GM19238 (cell line): Measurements from ENCODE around the gene MAP2K3.
A peak's percentile ranks its signal among the peaks of the same experiment; 100 is the strongest.

ENCODE experiments used
- DNase-seq: peaks from one replicate; pipeline ENCODE4 v3.0.0; 2011; ENCODE audit warnings: low spot score; ENCODE audit not compliant: insufficient read length

Gene MAP2K3

DNA sequence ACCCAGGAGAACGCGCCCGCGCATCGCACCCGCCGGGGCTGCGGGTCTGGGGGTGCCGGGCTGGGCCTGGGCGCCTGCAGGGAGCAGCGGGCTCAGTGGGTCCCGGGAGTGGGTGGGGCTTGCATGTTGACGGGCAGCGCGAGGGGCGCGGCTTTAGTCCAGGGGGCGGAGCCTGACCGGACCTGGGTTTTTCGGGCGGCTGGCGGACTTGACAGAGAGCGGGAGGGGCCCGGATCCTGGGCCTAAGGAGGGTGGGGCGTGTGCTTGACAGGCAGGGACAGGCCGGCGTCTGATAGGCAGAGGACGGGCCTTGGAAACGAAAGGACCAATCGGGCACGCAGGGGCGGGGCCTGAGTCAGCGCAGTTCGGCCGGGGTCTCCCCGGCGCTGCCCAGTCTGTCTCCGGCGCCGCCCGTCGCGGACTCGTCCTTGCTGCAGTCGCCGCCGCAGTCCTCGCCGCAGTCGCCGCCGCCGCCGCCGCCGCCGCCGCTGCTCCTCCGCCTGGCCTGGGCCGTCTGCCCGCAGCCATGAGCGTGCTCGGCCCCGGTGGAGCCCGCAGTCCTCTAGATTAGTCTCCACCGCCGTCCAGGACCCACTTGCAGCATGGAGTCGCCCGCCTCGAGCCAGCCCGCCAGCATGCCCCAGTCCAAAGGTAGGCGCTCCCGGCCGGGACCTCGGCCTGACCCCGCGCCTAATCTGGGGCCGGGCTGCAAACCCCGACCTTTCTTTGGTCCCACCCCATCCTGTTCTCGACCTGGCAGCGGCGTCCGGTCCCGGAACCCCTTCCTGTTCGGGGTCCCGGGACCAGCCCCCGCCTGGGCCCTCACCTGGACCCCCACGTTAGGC, at the start of gene MAP2K3:
Gene MAP2K3, plus strand, starts transcription at position 393 of the 845 bp plus-strand sequence. Its CDS starts 210 bp downstream, at position 603.
- DNase-seq, result peak; percentile 98

DNA sequence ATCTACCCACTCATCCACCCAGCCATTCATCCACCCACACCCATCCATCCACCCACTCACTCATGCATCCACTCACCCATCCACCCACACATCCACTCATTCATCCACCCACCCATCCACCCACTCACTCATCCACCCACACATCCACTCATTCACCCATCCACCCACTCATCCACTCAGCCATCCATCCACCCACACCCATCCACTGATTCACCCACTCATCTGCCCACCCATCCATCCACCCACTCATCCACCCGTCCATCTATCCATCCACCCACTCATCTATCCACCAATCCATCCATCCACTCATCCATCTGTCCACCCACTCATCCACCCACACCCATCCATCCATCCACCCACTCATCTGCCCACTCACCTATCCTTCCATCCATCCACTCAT, 48.6 kb upstream of the MAP2K3 start:
- no peak for DNase-seq

DNA sequence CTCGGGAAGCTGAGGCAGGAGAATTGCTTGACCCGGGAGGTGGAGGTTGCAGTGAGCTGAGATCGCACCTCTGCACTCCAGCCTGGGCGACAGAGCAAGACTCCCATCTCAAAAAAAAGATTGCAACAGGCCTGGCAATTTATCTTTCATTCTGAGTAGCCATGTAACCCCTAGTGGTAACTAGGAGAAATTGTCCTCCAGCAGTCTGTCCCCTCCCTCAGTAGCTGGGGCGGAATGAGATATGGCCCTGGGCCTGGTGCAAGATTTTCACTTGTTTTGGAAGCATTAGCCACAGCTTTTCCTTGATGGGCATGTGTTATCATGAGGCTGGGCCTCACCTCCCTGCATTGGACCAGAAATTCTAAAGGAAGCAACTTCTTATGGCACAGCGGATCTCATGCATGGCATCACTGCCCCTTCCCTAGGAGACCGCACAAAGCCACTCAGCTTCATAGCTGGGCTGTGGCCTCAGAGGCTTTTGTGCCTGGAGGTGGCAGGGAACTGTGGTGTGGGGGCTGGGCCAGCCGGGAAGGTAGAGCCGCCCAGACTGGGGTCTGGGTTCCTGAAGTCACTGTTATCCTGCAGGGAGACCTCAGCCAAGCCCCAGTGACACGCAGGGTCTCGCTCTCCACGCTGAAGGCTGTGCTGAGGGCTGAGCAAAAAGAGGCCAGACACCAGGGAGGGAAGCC, 44.7 kb upstream of the MAP2K3 start:
- peak; percentile 48 for DNase-seq

DNA sequence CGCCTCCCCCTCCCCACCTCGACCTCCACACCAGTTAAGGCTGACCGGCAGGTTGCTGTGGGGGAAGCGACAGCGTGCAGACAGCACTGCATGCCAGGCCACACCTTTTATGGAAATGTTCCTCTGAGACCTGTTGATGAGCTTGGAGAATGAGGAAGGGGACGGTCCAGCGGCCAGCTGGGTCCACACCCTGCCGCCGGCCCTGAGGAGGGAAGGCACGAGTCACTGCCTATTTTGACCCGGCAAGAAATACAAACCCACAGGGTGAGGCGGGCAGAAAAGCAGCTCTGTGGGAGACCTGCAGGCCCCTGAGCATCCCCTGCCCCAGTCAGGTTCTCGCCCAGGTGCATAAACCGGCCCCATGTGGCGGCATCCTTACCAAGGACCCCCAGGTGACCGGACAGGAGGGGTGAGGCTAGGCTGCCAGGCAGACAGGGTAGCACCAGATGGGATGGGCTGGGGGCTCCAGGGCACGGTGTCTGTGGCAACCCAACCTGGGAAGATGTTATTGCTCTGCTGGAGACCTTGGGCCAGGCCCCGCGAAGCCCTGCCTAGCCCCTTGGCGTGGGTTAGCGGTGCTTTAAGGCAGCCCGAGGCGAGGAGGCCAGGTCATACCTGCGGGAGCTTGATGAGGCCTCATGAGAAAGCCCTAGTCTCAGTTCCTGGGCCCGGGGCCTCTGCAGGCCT, 44.0 kb upstream of the MAP2K3 start:
- DNase-seq, result no peak

DNA sequence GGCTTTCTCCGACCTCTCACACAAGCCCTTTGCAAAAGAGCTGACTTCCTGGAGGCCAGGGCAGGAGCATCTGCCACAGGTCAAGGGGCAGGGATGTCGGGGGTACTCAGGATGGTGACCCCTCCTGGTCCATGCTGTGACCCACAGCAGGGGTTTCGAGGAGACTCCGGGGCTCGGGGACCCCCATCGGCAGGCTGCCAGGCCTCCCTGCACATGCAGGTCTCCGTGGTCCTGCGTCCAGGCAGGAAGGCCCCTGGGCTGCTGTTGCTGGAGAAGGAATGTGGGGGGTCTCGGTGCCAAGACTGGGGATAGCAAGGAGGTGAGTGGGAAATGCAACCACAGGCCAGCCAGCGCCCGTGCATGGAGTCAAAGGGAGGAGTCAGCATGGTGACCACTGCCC, 42.9 kb upstream of the MAP2K3 start:
- no peak for DNase-seq

DNA sequence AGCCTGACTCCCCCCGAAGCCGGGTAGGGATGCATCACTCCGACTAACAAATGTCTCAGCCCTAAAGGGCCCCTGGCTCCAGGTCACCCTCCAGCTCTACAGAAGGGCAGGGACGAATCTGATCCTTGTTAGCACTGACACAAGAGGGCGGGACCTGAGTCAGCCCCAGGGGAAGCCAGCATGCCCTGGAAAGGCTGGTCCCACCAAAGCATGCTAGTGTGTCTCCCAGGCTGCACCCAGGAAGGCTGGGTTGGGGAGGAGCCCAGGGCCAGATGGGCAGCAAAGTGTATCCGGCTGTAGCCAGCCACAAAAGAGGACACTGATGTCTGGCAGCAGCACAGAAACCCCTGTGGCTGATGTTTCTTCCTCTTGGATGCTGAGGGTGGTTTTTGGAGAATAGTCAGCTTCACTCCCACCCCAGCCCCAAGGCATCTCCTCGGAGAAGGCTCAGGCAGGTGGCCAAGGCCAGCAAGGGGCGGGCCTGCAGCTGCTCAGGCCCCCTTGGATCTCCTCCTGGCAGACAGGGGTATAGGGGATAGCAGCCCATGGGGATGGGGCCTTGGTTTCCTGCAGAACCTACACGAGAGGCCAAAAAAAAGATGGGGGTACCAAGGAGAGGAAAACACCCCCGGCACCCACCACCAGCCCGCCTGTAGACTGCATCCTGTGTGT, 42.3 kb upstream of the MAP2K3 start:
- no peak for DNase-seq

DNA sequence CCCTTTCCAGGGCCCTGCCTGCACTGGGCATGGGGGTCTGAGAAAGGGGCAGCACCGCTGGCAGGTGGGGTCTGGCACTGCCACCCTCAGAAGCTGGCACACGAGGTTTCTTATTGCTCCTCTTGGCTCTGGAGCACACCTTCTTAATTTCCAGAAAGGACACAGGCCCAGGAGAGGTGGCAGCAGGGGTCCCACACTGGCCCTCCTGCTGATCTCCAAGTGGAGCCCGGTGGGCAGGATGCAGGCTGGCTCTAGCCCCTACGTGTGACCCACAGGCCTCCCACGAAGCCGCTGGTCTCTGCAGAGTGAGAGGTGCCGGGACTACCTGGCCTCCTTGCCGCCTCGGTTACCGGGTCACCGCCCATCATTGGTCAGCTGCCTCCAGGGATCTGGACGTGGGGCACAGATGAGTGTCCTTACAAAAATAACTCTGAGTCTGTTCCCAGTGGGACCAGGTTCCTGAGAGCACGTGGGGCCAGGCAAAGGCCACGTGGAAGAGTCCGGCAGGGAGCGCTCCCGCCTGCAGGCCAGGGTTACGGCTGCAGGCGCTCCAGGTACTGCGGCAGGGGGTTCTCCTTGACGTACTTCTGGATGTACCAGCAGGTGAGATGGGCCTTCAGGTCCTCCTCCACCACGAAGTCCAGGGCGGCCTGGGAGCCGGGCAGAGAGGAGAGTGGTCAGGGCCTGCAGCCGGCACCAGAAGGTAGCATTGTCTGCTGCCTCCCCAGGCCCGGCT, 41.6 kb upstream of the MAP2K3 start:
- no peak for DNase-seq

DNA sequence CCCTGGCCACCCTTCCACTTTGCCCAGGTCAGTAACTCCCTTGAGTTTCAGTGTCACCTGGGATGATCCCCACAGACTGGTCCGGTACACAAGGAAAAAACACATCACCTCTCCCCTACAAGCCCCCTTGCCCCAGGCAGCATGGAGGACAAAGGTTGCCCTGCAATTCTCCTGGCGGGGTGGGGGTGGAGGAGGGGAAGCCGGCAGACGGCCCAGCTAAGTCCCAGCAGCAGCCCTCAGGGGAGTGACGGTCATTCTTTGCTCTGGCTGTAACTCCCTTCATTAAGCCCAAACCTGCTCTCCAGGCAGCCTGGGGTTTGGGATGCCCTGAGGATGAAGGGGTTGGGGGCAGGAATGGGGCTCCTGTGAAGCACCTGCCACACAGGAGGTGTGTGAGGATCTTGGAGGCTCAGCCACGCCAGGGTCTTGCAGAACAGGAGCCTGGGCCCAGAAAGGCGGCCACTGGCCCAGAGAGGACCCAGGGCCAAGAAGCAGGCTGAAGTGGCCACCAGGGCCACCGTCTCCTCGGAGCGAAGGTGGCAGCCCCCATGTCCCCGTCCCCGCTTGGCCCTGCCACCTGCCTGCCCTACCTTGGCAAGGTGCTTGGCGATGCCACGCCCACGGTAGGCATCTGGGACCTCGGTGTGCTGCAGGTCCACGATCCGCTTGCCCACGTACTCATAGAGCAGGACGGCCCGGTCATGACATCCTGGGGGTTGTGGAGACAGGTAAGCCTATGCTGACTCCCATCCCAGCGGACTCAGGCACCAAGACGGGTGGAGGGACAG, 40.8 kb upstream of the MAP2K3 start:
- DNase-seq, result no peak

DNA sequence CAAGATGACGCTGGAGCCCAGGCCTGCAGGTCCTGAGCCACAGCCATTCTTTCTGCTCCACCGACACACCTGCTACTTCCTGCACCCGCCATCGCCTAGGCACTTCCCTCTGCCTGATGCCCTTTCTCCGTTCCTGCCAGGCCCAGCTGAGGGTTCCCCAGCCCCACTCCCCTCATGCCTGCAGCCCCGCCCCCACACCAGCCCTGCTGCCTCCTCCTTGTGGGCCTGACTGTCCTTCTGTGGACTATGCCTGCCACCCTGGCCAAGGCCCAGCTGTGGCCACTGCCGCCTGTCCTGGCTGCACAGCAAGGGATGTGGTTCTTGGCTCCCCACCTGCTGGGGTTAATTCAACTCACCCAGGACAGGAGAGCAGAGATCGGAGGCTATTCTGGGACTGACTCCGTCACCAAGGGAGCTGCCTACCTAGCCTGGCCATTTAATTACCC, 38.8 kb upstream of the MAP2K3 start:
- no peak for DNase-seq

DNA sequence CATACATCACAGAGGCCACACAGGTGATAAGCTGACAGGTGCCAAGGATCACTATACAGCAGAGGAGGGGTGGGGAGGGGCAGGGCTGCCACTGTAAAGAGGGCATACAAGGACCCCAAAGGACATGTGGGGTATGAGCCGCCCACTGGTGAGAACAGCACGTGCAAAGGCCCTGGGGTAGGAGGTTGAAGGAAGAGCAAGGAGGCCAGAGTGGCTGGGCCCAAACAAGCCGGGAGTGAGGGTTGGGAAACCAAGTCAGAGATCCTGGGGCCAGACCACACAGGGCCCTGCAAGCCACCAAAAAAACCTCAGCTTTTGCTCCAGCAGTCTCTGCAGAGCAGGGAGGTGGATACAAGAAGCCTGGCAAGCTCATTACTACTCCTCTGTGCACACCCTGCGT, 37.8 kb upstream of the MAP2K3 start:
- DNase-seq, result no peak

DNA sequence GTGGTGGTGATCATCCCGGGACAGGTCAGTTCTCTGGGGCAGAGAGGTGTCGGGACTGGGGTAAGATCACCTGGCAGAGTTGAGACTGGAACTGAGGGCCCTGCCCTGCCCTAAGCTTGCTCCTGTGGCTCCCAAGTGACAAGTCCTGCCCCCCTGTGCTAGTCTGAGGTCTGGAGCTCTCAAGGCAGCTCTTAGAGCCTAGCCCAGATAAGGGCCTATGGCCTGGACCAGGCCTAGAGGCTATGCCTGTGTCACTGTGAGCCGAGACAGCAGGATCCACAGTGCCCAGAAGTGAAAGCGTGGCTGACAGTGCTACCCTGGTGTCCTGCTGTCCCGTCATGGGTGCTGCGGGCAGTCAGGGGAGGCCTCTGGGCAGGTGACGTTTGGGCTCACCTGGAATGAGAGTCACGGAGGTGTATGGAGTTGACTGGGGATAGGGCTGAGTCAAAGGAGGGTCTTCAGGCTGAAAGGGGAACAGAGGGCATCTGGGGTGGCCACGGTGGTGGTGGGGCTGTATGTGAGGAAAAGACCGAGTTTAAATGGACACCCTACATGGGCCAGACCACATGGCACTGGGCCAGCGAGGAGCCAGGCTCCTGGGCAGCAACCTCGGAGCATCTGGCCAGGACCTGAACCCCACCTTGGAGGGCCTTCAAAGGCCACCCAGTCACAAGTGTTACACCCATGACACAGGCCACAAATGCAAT, 36.8 kb upstream of the MAP2K3 start:
- no peak for DNase-seq

DNA sequence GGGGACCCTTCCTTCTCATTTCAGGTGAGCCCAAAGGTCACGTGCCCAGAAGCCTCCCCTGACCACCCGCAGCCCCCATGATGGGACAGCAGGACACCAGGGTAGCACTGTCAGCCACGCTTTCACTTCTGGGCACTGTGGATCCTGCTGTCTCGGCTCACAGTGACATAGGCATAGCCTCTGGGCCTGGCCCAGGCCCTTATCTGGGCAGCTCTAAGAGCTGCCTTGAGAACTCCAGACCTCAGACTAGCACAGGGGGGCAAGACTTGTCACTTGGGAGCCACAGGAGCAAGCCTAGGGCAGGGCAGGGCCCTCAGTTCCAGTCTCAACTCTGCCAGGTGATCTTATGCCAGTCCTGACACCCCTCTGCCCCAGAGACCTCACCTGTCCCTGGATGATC, 36.0 kb upstream of the MAP2K3 start:
- no peak for DNase-seq

DNA sequence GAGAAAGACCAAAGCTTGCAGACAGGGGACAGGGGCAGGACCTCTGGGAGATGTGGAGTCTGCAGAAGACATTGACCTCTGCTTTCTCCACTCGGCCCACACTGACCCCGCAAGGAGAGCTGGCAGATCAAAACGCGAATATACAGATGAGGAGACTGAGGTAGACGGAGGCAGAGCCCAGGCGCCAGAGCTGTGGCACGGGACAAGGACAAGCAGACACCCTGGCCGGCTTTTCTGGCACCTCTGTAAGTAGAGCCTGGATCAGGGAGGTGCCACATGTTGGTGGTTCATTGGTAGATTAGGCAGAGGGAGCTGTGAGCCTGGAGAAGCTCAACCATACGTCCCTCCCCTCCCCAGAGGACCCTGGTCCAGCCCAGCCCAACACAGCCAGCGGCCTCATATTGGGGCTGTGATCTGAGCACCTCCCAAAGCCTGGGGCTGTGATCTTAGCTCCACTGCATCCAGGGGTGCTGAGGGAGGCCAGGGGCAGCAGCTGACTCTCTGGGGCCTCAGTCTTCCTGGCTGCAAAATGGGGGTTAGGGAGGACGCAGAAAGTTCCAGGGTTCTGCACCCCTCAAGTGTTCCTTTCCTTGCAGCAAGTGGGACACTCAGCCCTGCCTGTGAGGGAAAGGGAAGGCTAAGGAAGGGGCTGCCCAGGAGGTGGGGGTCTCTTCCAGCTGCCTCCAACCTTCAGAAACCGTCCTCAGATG, 35.3 kb upstream of the MAP2K3 start:
- DNase-seq, result no peak

DNA sequence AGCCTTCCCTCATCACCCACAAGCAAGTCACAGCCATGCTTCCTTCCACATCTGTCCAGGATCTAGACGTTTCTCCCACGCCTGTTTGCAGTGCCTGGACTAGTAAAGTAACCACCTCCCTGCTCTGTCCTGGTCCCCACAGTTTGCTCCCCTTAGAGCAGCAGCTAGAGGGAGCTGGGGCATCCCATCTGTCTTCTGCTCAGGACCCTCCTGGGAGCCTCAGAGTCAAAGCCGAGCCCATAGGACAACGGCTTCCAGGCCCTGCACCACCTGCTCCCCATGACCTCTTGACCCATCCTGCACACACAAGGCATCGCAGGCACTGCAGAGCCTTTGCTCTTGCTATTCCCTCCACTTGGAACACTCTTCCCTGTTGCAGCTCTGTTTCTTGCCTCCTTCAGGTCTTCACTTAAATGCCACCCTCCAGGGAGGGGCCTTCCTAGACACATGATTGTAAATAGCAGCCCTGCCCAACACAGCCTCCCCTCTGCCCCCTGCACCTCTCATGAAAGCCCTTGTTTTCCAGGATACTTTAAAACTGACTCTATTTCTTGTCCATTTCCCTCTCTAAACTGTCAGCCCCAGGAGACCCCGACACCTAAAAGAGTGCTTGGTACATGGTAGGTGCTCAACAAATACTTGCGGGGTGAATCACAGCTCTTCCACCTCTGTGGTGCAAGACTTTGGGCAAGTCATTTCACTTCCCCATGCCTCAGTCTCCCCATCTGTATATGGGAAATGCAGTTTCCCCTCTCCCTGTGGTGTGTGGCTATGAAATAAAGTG, 34.4 kb upstream of the MAP2K3 start:
- DNase-seq, result no peak

DNA sequence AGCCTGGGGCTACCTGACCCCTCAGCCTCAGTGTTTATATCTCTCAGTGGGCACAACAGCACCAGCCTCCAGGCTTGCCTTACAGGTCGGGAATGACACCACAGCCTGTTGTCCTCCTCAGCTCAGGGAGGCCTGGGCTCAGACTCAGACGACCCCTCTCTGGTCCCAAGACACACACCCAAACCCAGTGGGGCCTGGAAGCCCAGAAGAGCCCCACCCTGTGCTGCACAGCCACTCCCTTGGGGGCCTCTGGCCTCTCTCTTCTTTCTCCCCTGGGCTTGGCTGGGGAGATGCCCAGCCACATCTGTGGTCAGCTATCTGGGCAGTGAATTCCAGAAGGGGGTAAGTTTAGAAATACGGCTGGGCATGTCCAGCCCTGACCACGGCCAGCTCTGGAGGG, 33.7 kb upstream of the MAP2K3 start:
- DNase-seq, result no peak

DNA sequence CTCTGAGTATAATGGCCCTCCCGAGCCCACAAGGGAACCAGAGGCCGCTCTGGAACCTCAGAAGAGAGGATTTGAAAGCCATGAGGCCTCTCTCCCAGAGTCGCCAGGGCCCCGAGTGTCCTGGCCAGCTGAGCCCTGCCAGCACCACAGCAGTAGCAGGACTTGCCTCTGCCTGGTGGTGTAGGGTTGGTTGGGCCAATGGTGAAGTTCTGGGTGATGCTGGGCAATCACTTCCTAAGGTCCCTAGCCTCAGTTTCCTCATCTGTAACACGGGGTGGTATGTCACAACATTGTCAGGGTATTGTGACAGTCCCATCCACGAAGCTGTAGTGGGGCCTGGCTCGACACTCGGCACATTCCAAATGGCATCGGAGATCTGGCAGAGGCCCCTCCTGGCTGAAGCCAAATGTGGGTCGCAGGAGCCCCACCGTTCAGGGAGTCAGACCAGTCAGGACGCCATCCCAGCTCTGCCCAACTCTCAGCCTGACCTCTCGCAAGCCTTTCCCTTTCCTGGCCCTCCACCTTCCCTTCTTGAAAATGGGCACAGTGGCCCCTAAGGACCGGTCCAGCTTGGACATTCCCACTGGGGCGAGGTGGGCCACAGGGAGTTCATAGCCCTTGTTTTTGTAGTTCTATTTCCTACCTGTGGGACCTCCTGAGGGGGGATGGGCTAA, 33.0 kb upstream of the MAP2K3 start:
- no peak for DNase-seq

DNA sequence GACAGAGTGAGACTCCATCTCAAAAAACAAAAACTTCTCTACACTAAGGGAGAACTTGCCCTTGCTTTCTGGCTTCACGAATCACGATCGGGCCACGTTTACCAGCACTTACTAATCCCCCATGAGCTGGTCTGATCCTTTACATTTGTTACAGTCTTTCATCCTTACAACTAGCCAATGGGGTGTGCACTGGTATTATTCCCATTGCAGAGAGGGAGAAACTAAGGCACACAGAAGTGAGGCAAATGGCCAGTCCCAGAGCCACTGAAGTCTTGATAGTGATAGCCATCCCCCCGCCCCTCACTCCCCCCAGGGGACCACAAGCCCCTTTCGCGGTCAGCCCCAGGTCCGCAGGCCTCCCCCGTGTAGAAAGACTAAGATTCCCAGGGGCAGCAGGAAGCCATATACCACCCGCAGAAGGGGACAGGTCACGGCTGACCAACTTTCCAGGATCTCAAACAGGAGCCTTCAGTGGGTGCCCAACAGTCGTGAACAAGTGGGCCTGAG, 32.2 kb upstream of the MAP2K3 start:
- no peak for DNase-seq
